Kidney (tissue), 14 donors: Measurements from ENCODE around the gene SLC48A1. TPM values are rescaled to one million over a fixed set of nuclear protein-coding genes. Genes with fewer than 3 reads are reported as not detected.

Source experiments
- DNase-seq, 5 donors: peaks; one replicate each; pipeline ENCODE4 v3.0.0-alpha.2; 2013 to 2020
- FAIRE-seq: peaks from 2 replicates; lab custom pipeline; 2012; peaks lifted over from hg19 to GRCh38; lab: Jason Lieb, UNC
- H3K27ac ChIP-seq, 2 donors: one replicate each; pipeline ENCODE4 v1.7.0; 2013; ENCODE audit warnings: low read depth in 2 of 2, low read length in 2 of 2, inconsistent platforms in 1 of 2
- H3K27me3 ChIP-seq: one replicate; pipeline ENCODE4 v1.7.1; 2013; ENCODE audit warnings: low read length, inconsistent platforms; ENCODE audit not compliant: control insufficient read depth, insufficient read depth
- H3K36me3 ChIP-seq, 3 donors: one replicate each; pipeline versions ENCODE4 v1.7.0 to v1.7.1; 2013; ENCODE audit warnings: low read length in 3 of 3, control low read depth in 1 of 3, inconsistent platforms in 1 of 3; ENCODE audit not compliant: insufficient read depth in 3 of 3, control insufficient read depth in 2 of 3
- H3K4me1 ChIP-seq, 3 donors: one replicate each; pipeline versions ENCODE4 v1.7.0 to v1.7.1; 2013; ENCODE audit warnings: low read length in 3 of 3, inconsistent platforms in 1 of 3, low read depth in 1 of 3; ENCODE audit not compliant: control insufficient read depth in 2 of 3, insufficient read depth in 2 of 3
- H3K4me3 ChIP-seq, 3 donors: one replicate each; pipeline versions ENCODE4 v1.7.0 to v1.8.1; 2013; ENCODE audit warnings: low read length in 3 of 3, control low read depth in 1 of 3, inconsistent platforms in 1 of 3
- H3K9ac ChIP-seq, 3 donors: one replicate each; pipeline versions ENCODE4 v1.7.0 to v1.7.1; 2013; ENCODE audit warnings: low read length in 3 of 3, control low read depth in 1 of 3, inconsistent platforms in 1 of 3
- H3K9me3 ChIP-seq, 3 donors: one replicate each; pipeline versions ENCODE4 v1.7.0 to v1.7.1; 2013; ENCODE audit warnings: low read length in 3 of 3, control low read depth in 1 of 3, inconsistent platforms in 1 of 3; ENCODE audit not compliant: control insufficient read depth in 2 of 3, insufficient read depth in 1 of 3
- intact Hi-C: fragments of 100-400 bp; cut with DNase I; formaldehyde crosslinking; loops from one replicate; pipeline ENCODE4 v1.11.1; 2022
- polyA plus RNA-seq: library from polyadenylated mRNA; stranded (reverse); fragments of 350-450 nt; fragmentation: Illumina TruSeq; extraction: RNeasy Lipid Tissue Mini Kit (QIAGEN cat#74804); gene quantifications from one replicate; pipeline ENCODE4 v1.2.3, GENCODE V29; 2014; ENCODE audit warnings: low read depth, low replicate concordance; ENCODE audit not compliant: insufficient read depth
- total RNA-seq: library from RNA; stranded (reverse); fragmentation: NEBNext Ultra II Directional; extraction: Animal tissue kit (Norgen Biotek cat#: 25700); gene quantifications from one replicate; pipeline ENCODE4 v1.2.1, GENCODE V29; 2021
- TF ChIP-seq, protein P1 (sequence below): IDR thresholded peaks from 3 replicates; pipeline ENCODE4 v1.5.1; 2012; ENCODE audit warnings: mild to moderate bottlenecking, moderate library complexity, borderline replicate concordance; ENCODE audit not compliant: insufficient read depth; ENCODE audit errors: extremely low read depth
- donor health status: control.
- donor health status: control.
- donor health status: control.
- donor health status: control.
- donor health status: control.
- donor health status: DM: yes; HTN: yes; CAD: no.
- donor health status: Normal renal cell carcinoma (clear cell type).

Gene SLC48A1
- total and polyA plus RNA-seq, 2 donors from 2014 or later, result 56.9 to 69.9 TPM

- DNase-seq (peak in 1 of 5 donors; percentile 53), FAIRE-seq (no peak)
- intact Hi-C loops, result no loop called here
- TF ChIP-seq, protein P1, sequence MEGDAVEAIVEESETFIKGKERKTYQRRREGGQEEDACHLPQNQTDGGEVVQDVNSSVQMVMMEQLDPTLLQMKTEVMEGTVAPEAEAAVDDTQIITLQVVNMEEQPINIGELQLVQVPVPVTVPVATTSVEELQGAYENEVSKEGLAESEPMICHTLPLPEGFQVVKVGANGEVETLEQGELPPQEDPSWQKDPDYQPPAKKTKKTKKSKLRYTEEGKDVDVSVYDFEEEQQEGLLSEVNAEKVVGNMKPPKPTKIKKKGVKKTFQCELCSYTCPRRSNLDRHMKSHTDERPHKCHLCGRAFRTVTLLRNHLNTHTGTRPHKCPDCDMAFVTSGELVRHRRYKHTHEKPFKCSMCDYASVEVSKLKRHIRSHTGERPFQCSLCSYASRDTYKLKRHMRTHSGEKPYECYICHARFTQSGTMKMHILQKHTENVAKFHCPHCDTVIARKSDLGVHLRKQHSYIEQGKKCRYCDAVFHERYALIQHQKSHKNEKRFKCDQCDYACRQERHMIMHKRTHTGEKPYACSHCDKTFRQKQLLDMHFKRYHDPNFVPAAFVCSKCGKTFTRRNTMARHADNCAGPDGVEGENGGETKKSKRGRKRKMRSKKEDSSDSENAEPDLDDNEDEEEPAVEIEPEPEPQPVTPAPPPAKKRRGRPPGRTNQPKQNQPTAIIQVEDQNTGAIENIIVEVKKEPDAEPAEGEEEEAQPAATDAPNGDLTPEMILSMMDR, result no peak
- Histone ChIP-seq H3K9ac (no peak overlapping the region), H3K9me3 (no peaks in the 10 kb centered on the region), H3K27ac (peak overlapping the region in 1 of 2 donors; percentile 11), H3K4me3 (no peak overlapping the region), H3K27me3 (no peaks in the 10 kb centered on the region), H3K36me3 (peaks cover 2 to 12% (median 3%) of the 10 kb centered on the region in 3 donors), H3K4me1 (peaks cover 2 to 38% (median 14%) of the 10 kb centered on the region in 3 donors)
Measured at GRCh38 chr12:47737936-47738594, 35.0 kb upstream of the SLC48A1 start.

- intact Hi-C loops, result no loop called here
- H3K9me3 ChIP-seq, result no peaks in the 10 kb centered on the region
- no peak overlapping the region for H3K4me3 ChIP-seq
- H3K9ac ChIP-seq, result no peak overlapping the region
- no peak overlapping the region for H3K27ac ChIP-seq
- DNase-seq (peak in 1 of 5 donors; percentile 19), FAIRE-seq (no peak)
- peaks cover 2 to 38% (median 14%) of the 10 kb centered on the region in 3 donors for H3K4me1 ChIP-seq
- H3K36me3 ChIP-seq, result peaks cover 2 to 12% (median 3%) of the 10 kb centered on the region in 3 donors
- TF ChIP-seq, protein P1, result no peak
- no peaks in the 10 kb centered on the region for H3K27me3 ChIP-seq
Measured at GRCh38 chr12:47739297-47739696, 33.7 kb upstream of the SLC48A1 start.

- Histone ChIP-seq H3K4me3 (no peak overlapping the region), H3K9me3 (no peaks in the 10 kb centered on the region), H3K27me3 (no peaks in the 10 kb centered on the region), H3K4me1 (peaks cover under 1 to 31% (median 13%) of the 10 kb centered on the region in 3 donors), H3K9ac (no peak overlapping the region), H3K36me3 (peaks cover 2 to 12% (median 3%) of the 10 kb centered on the region in 3 donors), H3K27ac (peak overlapping the region in 1 of 2 donors; percentile 23)
- intact Hi-C loops, result no loop called here
- no peak for FAIRE-seq
- DNase-seq, result peak in 1 of 5 donors; percentile 78
- TF ChIP-seq, protein P1, result no peak
Measured at GRCh38 chr12:47739979-47740378, 33.1 kb upstream of the SLC48A1 start.
